Osteoblast (primary cell): Measurements from ENCODE around the gene NSD2. TPM values are rescaled to one million over a fixed set of nuclear protein-coding genes. Genes with fewer than 3 reads are reported as not detected.

Experiments
- DNase-seq: peaks from one replicate; pipeline ENCODE4 v3.0.0; 2011; ENCODE audit warnings: low spot score, mixed read lengths; ENCODE audit not compliant: insufficient read length; ENCODE audit errors: missing footprints
- H2AFZ ChIP-seq: 2 replicates; pipeline ENCODE4 v1.6.0; 2011; ENCODE audit warnings: mild to moderate bottlenecking, low read length
- H3K27ac ChIP-seq: 2 replicates; pipeline ENCODE4 v1.5.1; 2011; ENCODE audit warnings: mild to moderate bottlenecking, low read depth, low read length, moderate library complexity
- H3K27me3 ChIP-seq: 2 replicates; pipeline ENCODE4 v1.6.0; 2012; ENCODE audit warnings: mild to moderate bottlenecking, control low read depth, inconsistent platforms, low read length, moderate library complexity; ENCODE audit not compliant: insufficient read depth
- H3K36me3 ChIP-seq: 2 replicates; pipeline ENCODE4 v1.5.1; 2011; ENCODE audit warnings: mild to moderate bottlenecking, low read length, control low read depth, moderate library complexity; ENCODE audit not compliant: insufficient read depth
- H3K4me1 ChIP-seq: 2 replicates; pipeline ENCODE4 v1.5.1; 2011; ENCODE audit warnings: mild to moderate bottlenecking, low read length, control low read depth, moderate library complexity; ENCODE audit not compliant: insufficient read depth
- H3K4me2 ChIP-seq: 2 replicates; pipeline ENCODE4 v1.6.0; 2011; ENCODE audit warnings: mild to moderate bottlenecking, low read length; ENCODE audit not compliant: insufficient read depth
- H3K4me3 ChIP-seq: fragments of 200-600 bp; sonication (generic); 3 replicates; pipeline ENCODE4 v1.5.1; 2012; ENCODE audit warnings: mild to moderate bottlenecking, low read length, inconsistent platforms; ENCODE audit not compliant: insufficient read depth
- H3K79me2 ChIP-seq: 2 replicates; pipeline ENCODE4 v1.6.0; 2012; ENCODE audit warnings: mild to moderate bottlenecking, low read length, control low read depth, inconsistent platforms; ENCODE audit not compliant: insufficient read depth
- H3K9me3 ChIP-seq: 2 replicates; pipeline ENCODE4 v1.5.1; 2011; ENCODE audit warnings: low read depth, low read length, control low read depth
- H4K20me1 ChIP-seq: 2 replicates; pipeline ENCODE4 v1.6.0; 2012; ENCODE audit warnings: mild to moderate bottlenecking, low read length, control low read depth; ENCODE audit not compliant: insufficient read depth
- CTCF ChIP-seq: IDR thresholded peaks from 2 replicates; pipeline ENCODE4 v1.5.1; 2011; ENCODE audit warnings: mild to moderate bottlenecking, low read depth, low read length, moderate library complexity; ENCODE audit errors: extremely low read depth
- total RNA-seq: library from RNA; depleted of rRNA; stranded (reverse); fragments of >200 nt; gene quantifications from 2 replicates; pipeline ENCODE4 v1.2.3, GENCODE V29; 2012

The NSD2 gene
- total RNA-seq, 1 donor, result 58.6 TPM

GRCh38 chr4:1898007-1898406 is 26.8 kb downstream of the NSD2 start:
- Histone ChIP-seq H3K79me2 (peaks cover 98% of the 10 kb centered on the region), H3K36me3 (peaks cover 18% of the 10 kb centered on the region), H4K20me1 (peaks cover 21% of the 10 kb centered on the region), H3K27me3 (no peaks in the 10 kb centered on the region), H2AFZ (no peak overlapping the region), H3K4me3 (no peak overlapping the region), H3K27ac (no peak overlapping the region), H3K9me3 (no peaks in the 10 kb centered on the region), H3K4me1 (peaks cover 8% of the 10 kb centered on the region), H3K4me2 (no peak overlapping the region)
- DNase-seq, result no peak
- no peak for TF ChIP-seq CTCF

GRCh38 chr4:1898681-1899080 is 27.5 kb downstream of the NSD2 start:
- Histone ChIP-seq H2AFZ (peak overlapping the region; percentile 38), H3K27me3 (no peaks in the 10 kb centered on the region), H3K4me2 (peak overlapping the region; percentile 58), H3K4me3 (no peak overlapping the region), H3K27ac (peak overlapping the region; percentile 1), H3K9me3 (no peaks in the 10 kb centered on the region), H3K4me1 (peaks cover 8% of the 10 kb centered on the region), H4K20me1 (peaks cover 21% of the 10 kb centered on the region), H3K36me3 (peaks cover 22% of the 10 kb centered on the region), H3K79me2 (peaks cover 97% of the 10 kb centered on the region)
- no peak for TF ChIP-seq CTCF
- no peak for DNase-seq

- Histone ChIP-seq H3K79me2 (peaks cover 96% of the 10 kb centered on the region), H2AFZ (peak overlapping the region; percentile 38), H3K36me3 (peaks cover 27% of the 10 kb centered on the region), H3K27me3 (no peaks in the 10 kb centered on the region), H3K27ac (peak overlapping the region; percentile 1), H3K4me2 (peak overlapping the region; percentile 58), H3K4me1 (peaks cover 8% of the 10 kb centered on the region), H3K4me3 (peak overlapping the region; percentile 27), H4K20me1 (peaks cover 21% of the 10 kb centered on the region), H3K9me3 (no peaks in the 10 kb centered on the region)
- DNase-seq, result peak; percentile 95
- peak; percentile 83 for TF ChIP-seq CTCF
Measured at GRCh38 chr4:1899149-1900086, 28.2 kb downstream of the NSD2 start.

GRCh38 chr4:1900087-1900433 is 28.9 kb downstream of the NSD2 start:
- peaks cover 22% of the 10 kb centered on the region for H4K20me1 ChIP-seq
- H3K79me2 ChIP-seq, result peaks cover 96% of the 10 kb centered on the region
- no peak overlapping the region for H2AFZ ChIP-seq
- no peak overlapping the region for H3K27ac ChIP-seq
- H3K4me3 ChIP-seq, result no peak overlapping the region
- no peaks in the 10 kb centered on the region for H3K27me3 ChIP-seq
- no peak for DNase-seq
- H3K4me2 ChIP-seq, result no peak overlapping the region
- H3K9me3 ChIP-seq, result no peaks in the 10 kb centered on the region
- TF ChIP-seq CTCF, result no peak
- peaks cover 31% of the 10 kb centered on the region for H3K36me3 ChIP-seq
- H3K4me1 ChIP-seq, result peaks cover 8% of the 10 kb centered on the region
